ENCODE results near the gene PTPN7. TPM values are rescaled to one million over a fixed set of nuclear protein-coding genes. Genes with fewer than 3 reads are reported as not detected.

The PTPN7 gene
- total RNA-seq, 1 experiment from 2014 or later: not detected

GRCh38 chr1:202162418-202163280 is 2.2 kb upstream of the PTPN7 start:
- CTCF ChIA-PET: interaction anchor here (0.7 kb wide), 1 partner anchor 38 kb away, joined by 3 read pairs; no protein-coding TSS in a partner anchor
- H3K4me2 ChIP-seq (ENCODE audit: low read length): no peak overlapping the region
- intact Hi-C loops (cut with micrococcal nuclease): no loop called here
- no peak for DNase-seq
- BruUV-seq (replicated peaks): no TSS peak
- H3K9ac ChIP-seq (ENCODE audit: low read length): no peak overlapping the region
- H3K27ac ChIP-seq (ENCODE audit: low read length): no peak overlapping the region
- H3K4me3 ChIP-seq (ENCODE audit: low read length): no peak overlapping the region
- H4K20me1 ChIP-seq (ENCODE audit: low read length): no peaks in the 10 kb centered on the region
- H3K9me2 ChIP-seq (replicated peaks; ENCODE audit: low read length): no peaks in the 10 kb centered on the region
- POLR2A ChIA-PET (ENCODE audit: unreplicated experiment): no interaction called here
- no peaks in the 10 kb centered on the region for H3K27me3 ChIP-seq (ENCODE audit: low read length)
- H2AFZ ChIP-seq (ENCODE audit: low read length): no peak overlapping the region
- no peaks in the 10 kb centered on the region for H3K79me2 ChIP-seq (ENCODE audit: low read length)
- no peak for TF ChIP-seq EZH2 (IDR thresholded peaks at IDR 0.05; ENCODE audit: low read length, unreplicated experiment)
- no peak for TF ChIP-seq EZH2phosphoT487 (IDR thresholded peaks at IDR 0.05; ENCODE audit: borderline replicate concordance, low read length)
- no peak for TF ChIP-seq CTCF (conservative IDR thresholded peaks at IDR 0.05; ENCODE audit: low read depth, low read length)
- no peaks in the 10 kb centered on the region for H3F3A ChIP-seq (ENCODE audit: low read length, unreplicated experiment)
- no peaks in the 10 kb centered on the region for H3K4me1 ChIP-seq (ENCODE audit: insufficient read depth, low read length)
- no peaks in the 10 kb centered on the region for H3K9me3 ChIP-seq (ENCODE audit: low read length)
- no peak for ATAC-seq
- H3K36me3 ChIP-seq (ENCODE audit: low read depth, low read length): no peaks in the 10 kb centered on the region

GRCh38 chr1:202162047-202162417 is 1.6 kb upstream of the PTPN7 start:
- CTCF ChIA-PET: interaction anchor here (0.7 kb wide), 1 partner anchor 38 kb away, joined by 3 read pairs; no protein-coding TSS in a partner anchor

More at GRCh38 chr1:202162047-202162417, 1.6 kb upstream of the PTPN7 start:
- POLR2A ChIA-PET (ENCODE audit: unreplicated experiment): no interaction called here
- Histone ChIP-seq H3K79me2 (ENCODE audit: low read length) (no peaks in the 10 kb centered on the region), H3K9ac (ENCODE audit: low read length) (no peak overlapping the region), H3K4me2 (ENCODE audit: low read length) (no peak overlapping the region), H3K4me1 (ENCODE audit: insufficient read depth, low read length) (no peaks in the 10 kb centered on the region), H4K20me1 (ENCODE audit: low read length) (no peaks in the 10 kb centered on the region), H3K9me2 (replicated peaks; ENCODE audit: low read length) (no peaks in the 10 kb centered on the region), H3K9me3 (ENCODE audit: low read length) (no peaks in the 10 kb centered on the region), H3K4me3 (ENCODE audit: low read length) (no peak overlapping the region), H3F3A (ENCODE audit: low read length, unreplicated experiment) (no peaks in the 10 kb centered on the region), H3K27ac (ENCODE audit: low read length) (no peak overlapping the region), H2AFZ (ENCODE audit: low read length) (no peak overlapping the region), H3K27me3 (ENCODE audit: low read length) (no peaks in the 10 kb centered on the region), H3K36me3 (ENCODE audit: low read depth, low read length) (no peaks in the 10 kb centered on the region)
- TF ChIP-seq EZH2 (IDR thresholded peaks at IDR 0.05; ENCODE audit: low read length, unreplicated experiment) (no peak), EZH2phosphoT487 (IDR thresholded peaks at IDR 0.05; ENCODE audit: borderline replicate concordance, low read length) (no peak), CTCF (conservative IDR thresholded peaks at IDR 0.05; ENCODE audit: low read depth, low read length) (no peak)
- no TSS peak for BruUV-seq (replicated peaks)
- ATAC-seq (no peak), DNase-seq (no peak)
- intact Hi-C loops (cut with micrococcal nuclease): no loop called here

Measured in PC-3 (cell line).